ENCODE measurements around the gene UNC45B. TPM values are rescaled to one million over a fixed set of nuclear protein-coding genes. Genes with fewer than 3 reads are reported as not detected.

The UNC45B gene
- total and polyA plus RNA-seq, 12 donors = under 0.01 to 0.27 (median 0.13) TPM; not detected in 4

DNA sequence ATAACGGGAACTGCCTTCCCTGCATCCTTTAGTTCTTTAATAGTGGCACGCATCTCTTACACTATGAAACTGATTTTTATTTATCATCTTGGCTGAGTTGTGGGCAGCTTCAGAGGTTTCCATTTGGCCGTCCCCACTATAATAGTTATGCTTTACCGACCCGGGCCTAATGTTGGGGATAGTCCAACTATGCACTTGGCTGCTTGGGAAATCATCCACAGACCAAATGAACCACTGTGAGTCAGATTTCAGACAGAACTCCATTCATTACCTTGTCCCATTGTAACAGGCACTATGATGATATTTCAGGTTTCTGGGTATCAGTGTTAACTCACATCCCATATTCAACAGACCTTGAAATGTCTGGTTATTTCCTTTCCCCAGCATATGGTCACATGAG, 89.2 kb downstream of the UNC45B start:
- no peaks in the 10 kb centered on the region for H3K9me3 ChIP-seq (replicated peaks in 1 of 3)
- DNase-seq = no peak
- 61 to 81% (median 71%) methylated on average over 5 of the region's 5 CpGs for WGBS, 4 donors
- no peaks in the 10 kb centered on the region for H3K36me3 ChIP-seq (replicated peaks in 1 of 2)
- no peak overlapping the region for H3K4me3 ChIP-seq
- intact Hi-C loops (cut with DNase I) = no loop called here
- H3K27ac ChIP-seq = no peak overlapping the region
- no peak for TF ChIP-seq POLR2A (IDR thresholded peaks at IDR 0.05)
- TF ChIP-seq, protein P1, sequence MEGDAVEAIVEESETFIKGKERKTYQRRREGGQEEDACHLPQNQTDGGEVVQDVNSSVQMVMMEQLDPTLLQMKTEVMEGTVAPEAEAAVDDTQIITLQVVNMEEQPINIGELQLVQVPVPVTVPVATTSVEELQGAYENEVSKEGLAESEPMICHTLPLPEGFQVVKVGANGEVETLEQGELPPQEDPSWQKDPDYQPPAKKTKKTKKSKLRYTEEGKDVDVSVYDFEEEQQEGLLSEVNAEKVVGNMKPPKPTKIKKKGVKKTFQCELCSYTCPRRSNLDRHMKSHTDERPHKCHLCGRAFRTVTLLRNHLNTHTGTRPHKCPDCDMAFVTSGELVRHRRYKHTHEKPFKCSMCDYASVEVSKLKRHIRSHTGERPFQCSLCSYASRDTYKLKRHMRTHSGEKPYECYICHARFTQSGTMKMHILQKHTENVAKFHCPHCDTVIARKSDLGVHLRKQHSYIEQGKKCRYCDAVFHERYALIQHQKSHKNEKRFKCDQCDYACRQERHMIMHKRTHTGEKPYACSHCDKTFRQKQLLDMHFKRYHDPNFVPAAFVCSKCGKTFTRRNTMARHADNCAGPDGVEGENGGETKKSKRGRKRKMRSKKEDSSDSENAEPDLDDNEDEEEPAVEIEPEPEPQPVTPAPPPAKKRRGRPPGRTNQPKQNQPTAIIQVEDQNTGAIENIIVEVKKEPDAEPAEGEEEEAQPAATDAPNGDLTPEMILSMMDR (IDR thresholded peaks at IDR 0.05) = no peak
- H3K4me1 ChIP-seq (replicated peaks in 1 of 2) = peaks cover 3 to 6% of the 10 kb centered on the region in 2 donors
- no peaks in the 10 kb centered on the region for H3K27me3 ChIP-seq

- peaks cover 9% of the 10 kb centered on the region in 2 donors for H3K4me1 ChIP-seq (replicated peaks in 1 of 2)
- WGBS, 4 donors = 36 to 43% (median 40%) methylated on average over 2 of the region's 2 CpGs
- no peak for DNase-seq
- H3K4me3 ChIP-seq = no peak overlapping the region
- H3K9me3 ChIP-seq (replicated peaks in 1 of 3) = no peaks in the 10 kb centered on the region
- no peak overlapping the region for H3K27ac ChIP-seq
- intact Hi-C loops (cut with DNase I) = no loop called here
- no peaks in the 10 kb centered on the region for H3K27me3 ChIP-seq
- TF ChIP-seq, protein P1 (IDR thresholded peaks at IDR 0.05) = no peak
- no peak for TF ChIP-seq POLR2A (IDR thresholded peaks at IDR 0.05)
- no peaks in the 10 kb centered on the region for H3K36me3 ChIP-seq (replicated peaks in 1 of 2)
Measured at GRCh38 chr17:35238821-35239220, 91.2 kb downstream of the UNC45B start.

Other genes with a start within 250 kb of the UNC45B start
- 1 to 10 TPM; 2.1 to 6.5 (median 5.0) TPM for gene CCT6B, start 186.4 kb upstream of the UNC45B start, total RNA-seq
- 10 to 100 TPM in 1 of 3 donors, 1 to 10 TPM in 2; 2.5 to 14.3 (median 2.9) TPM for gene CCT6B, start 186.4 kb upstream of the UNC45B start, polyA plus RNA-seq
- 10 to 100 TPM in 6 of 9 donors, 1 to 10 TPM in 3; 5.9 to 16.9 (median 11.5) TPM for gene ZNF830, start 186.3 kb upstream of the UNC45B start, total RNA-seq
- gene ZNF830, start 186.3 kb upstream of the UNC45B start, polyA plus RNA-seq = 10 to 100 TPM in 1 of 3 donors, 1 to 10 TPM in 2; 6.1 to 13.4 (median 8.9) TPM
- gene LIG3, start 167.3 kb upstream of the UNC45B start, total RNA-seq = 10 to 100 TPM; 15.4 to 38.4 (median 29.1) TPM
- 10 to 100 TPM in 1 of 3 donors, 1 to 10 TPM in 2; 6.2 to 35.3 (median 7.9) TPM for gene LIG3, start 167.3 kb upstream of the UNC45B start, polyA plus RNA-seq
- 10 to 100 TPM in 8 of 9 donors, 1 to 10 TPM in 1; 5.3 to 24.4 (median 20.8) TPM for gene RFFL, start 84.1 kb upstream of the UNC45B start, total RNA-seq
- 10 to 100 TPM in 1 of 3 donors, 1 to 10 TPM in 2; 2.5 to 14.0 (median 3.2) TPM for gene RFFL, start 84.1 kb upstream of the UNC45B start, polyA plus RNA-seq
- gene RAD51D, start 28.0 kb upstream of the UNC45B start, total RNA-seq = 10 to 100 TPM in 4 of 9 donors, 1 to 10 TPM in 5; 3.3 to 14.3 (median 8.7) TPM
- 1 to 10 TPM; 3.5 to 5.3 (median 3.7) TPM for gene RAD51D, start 28.0 kb upstream of the UNC45B start, polyA plus RNA-seq
- gene FNDC8, start 26.2 kb upstream of the UNC45B start, total RNA-seq = not detected
- gene FNDC8, start 26.2 kb upstream of the UNC45B start, polyA plus RNA-seq = not detected
- gene NLE1, start 5.5 kb upstream of the UNC45B start, total RNA-seq = 10 to 100 TPM in 8 of 9 donors, 1 to 10 TPM in 1; 9.7 to 18.7 (median 15.0) TPM
- gene NLE1, start 5.5 kb upstream of the UNC45B start, polyA plus RNA-seq = 1 to 10 TPM; 5.0 to 7.1 (median 6.7) TPM
- not detected for gene SLC35G3, start 46.6 kb downstream of the UNC45B start, total RNA-seq
- gene SLC35G3, start 46.6 kb downstream of the UNC45B start, polyA plus RNA-seq = not detected
- gene SLFN5, start 95.3 kb downstream of the UNC45B start, total RNA-seq = 10 to 100 TPM in 8 of 9 donors, 1 to 10 TPM in 1; 3.2 to 57.8 (median 38.1) TPM
- gene SLFN5, start 95.3 kb downstream of the UNC45B start, polyA plus RNA-seq = 10 to 100 TPM in 1 of 3 donors, 1 to 10 TPM in 2; 4.3 to 16.5 (median 8.0) TPM
- 10 to 100 TPM in 8 of 9 donors, 1 to 10 TPM in 1; 6.4 to 37.3 (median 20.6) TPM for gene SLFN11, start 225.8 kb downstream of the UNC45B start, total RNA-seq
- gene SLFN11, start 225.8 kb downstream of the UNC45B start, polyA plus RNA-seq = 10 to 100 TPM in 2 of 3 donors, 1 to 10 TPM in 1; 8.0 to 10.9 (median 10.1) TPM